Measurements from ENCODE around the gene SART3. TPM values are rescaled to one million over a fixed set of nuclear protein-coding genes. Genes with fewer than 3 reads are reported as not detected.
A peak's percentile ranks its signal among the peaks of the same experiment; 100 is the strongest.

The SART3 gene
- total and polyA plus RNA-seq, 4 donors: 5.9 to 37.1 (median 23.5) TPM

DNA sequence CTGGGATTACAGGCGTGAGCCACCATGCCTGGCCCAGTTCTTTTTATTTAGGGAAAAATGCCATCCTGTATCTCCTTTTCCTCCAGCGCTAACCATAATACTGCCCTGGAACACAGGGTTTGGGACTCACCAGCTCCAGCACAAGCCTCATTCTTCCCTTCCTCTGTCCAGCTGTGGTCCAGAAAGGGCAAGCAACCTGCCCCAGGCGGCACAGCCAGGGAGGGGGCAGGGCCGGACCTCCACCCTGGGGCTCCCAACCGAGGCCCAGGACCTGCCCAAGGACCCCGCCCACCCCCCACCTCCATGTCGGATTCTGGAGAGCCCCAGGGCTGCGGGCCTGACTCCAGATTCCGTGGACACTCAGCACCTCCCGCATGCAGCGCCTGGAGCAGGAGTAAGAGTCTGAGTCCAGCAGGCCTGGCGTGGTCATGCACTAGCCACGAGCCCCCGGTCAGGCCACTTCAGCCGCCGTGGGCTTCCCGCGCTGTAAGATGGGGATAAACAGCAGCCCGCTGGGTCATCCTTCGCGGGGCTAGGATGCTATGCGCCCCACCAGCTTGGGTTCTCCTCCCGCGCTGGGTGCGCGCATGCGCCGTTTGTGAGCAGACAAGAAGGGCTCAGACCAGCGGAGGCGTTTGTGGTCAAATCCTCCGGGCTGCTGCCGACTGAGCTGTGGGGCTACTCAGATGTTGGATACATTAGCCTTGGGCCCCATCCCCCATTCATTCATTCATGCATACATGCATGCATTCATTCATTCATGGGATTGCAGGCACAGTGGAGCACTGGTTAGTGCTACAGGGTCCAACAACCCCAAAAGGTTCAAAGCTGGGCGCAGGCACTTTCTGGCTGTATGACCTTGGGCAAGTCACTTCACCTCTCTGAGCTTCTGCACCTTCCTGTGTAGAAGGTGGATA, 20.6 kb upstream of the SART3 start:
- Histone ChIP-seq H3K4me3 (ENCODE audit: low read depth in 1 of 3, low read length in 3 of 3) (no peak overlapping the region), H3K27me3 (ENCODE audit: control insufficient read depth in 4 of 4, insufficient read depth in 4 of 4, low read length in 3 of 4) (no peaks in the 10 kb centered on the region), H3K9me3 (ENCODE audit: control insufficient read depth in 4 of 4, low read length in 3 of 4) (no peaks in the 10 kb centered on the region), H3K27ac (ENCODE audit: low read depth in 1 of 2, low read length in 2 of 2) (no peak overlapping the region), H3K4me1 (ENCODE audit: control insufficient read depth in 4 of 4, insufficient read depth in 4 of 4, low read length in 3 of 4) (no peaks in the 10 kb centered on the region), H3K9ac (ENCODE audit: low read depth in 1 of 2, low read length in 2 of 2) (no peak overlapping the region), H3K36me3 (ENCODE audit: control insufficient read depth in 4 of 4, insufficient read depth in 3 of 4, low read depth in 1 of 4, low read length in 3 of 4) (no peaks in the 10 kb centered on the region)
- no peak for DNase-seq (ENCODE audit: low spot score)
- WGBS: 77% methylated on average over 33 of the region's 33 CpGs
- TF ChIP-seq, protein P1, sequence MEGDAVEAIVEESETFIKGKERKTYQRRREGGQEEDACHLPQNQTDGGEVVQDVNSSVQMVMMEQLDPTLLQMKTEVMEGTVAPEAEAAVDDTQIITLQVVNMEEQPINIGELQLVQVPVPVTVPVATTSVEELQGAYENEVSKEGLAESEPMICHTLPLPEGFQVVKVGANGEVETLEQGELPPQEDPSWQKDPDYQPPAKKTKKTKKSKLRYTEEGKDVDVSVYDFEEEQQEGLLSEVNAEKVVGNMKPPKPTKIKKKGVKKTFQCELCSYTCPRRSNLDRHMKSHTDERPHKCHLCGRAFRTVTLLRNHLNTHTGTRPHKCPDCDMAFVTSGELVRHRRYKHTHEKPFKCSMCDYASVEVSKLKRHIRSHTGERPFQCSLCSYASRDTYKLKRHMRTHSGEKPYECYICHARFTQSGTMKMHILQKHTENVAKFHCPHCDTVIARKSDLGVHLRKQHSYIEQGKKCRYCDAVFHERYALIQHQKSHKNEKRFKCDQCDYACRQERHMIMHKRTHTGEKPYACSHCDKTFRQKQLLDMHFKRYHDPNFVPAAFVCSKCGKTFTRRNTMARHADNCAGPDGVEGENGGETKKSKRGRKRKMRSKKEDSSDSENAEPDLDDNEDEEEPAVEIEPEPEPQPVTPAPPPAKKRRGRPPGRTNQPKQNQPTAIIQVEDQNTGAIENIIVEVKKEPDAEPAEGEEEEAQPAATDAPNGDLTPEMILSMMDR (IDR thresholded peaks at IDR 0.05; ENCODE audit: low read depth, low read length, missing input control): no peak
- TF ChIP-seq NR2F2 (IDR thresholded peaks at IDR 0.05) (no peak), GABPA (IDR thresholded peaks at IDR 0.05 in 1 of 2, conservative IDR thresholded peaks at IDR 0.05 in 1 of 2) (no peak)

DNA sequence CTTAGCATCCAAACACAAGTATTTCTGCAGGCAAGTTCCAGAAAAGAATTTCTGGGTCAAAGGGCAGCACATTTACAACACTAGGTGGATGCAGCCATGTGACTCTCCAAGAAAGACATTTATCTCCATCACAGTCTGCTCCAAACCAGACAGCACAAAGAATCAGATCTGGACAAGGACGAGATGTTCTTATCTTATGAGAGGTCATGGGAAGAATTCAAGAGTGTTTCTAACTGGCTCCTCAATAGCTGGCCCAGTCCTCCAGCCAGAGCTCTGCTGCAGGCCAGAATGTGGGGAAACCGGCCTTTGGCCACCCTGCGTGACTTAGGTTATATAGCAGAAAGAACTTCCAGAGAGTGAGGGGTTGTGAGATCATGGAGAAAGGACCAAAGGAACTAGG, 19.6 kb upstream of the SART3 start:
- no peak for DNase-seq (ENCODE audit: low spot score)
- H3K27ac ChIP-seq (ENCODE audit: low read depth in 1 of 2, low read length in 2 of 2): no peak overlapping the region
- H3K4me3 ChIP-seq (ENCODE audit: low read depth in 1 of 3, low read length in 3 of 3): no peak overlapping the region
- H3K36me3 ChIP-seq (ENCODE audit: control insufficient read depth in 4 of 4, insufficient read depth in 3 of 4, low read depth in 1 of 4, low read length in 3 of 4): no peaks in the 10 kb centered on the region
- no peaks in the 10 kb centered on the region for H3K4me1 ChIP-seq (ENCODE audit: control insufficient read depth in 4 of 4, insufficient read depth in 4 of 4, low read length in 3 of 4)
- no peak overlapping the region for H3K9ac ChIP-seq (ENCODE audit: low read depth in 1 of 2, low read length in 2 of 2)
- 91% methylated on average over 3 of the region's 3 CpGs for WGBS
- H3K9me3 ChIP-seq (ENCODE audit: control insufficient read depth in 4 of 4, low read length in 3 of 4): no peaks in the 10 kb centered on the region
- H3K27me3 ChIP-seq (ENCODE audit: control insufficient read depth in 4 of 4, insufficient read depth in 4 of 4, low read length in 3 of 4): no peaks in the 10 kb centered on the region
- TF ChIP-seq, protein P2, sequence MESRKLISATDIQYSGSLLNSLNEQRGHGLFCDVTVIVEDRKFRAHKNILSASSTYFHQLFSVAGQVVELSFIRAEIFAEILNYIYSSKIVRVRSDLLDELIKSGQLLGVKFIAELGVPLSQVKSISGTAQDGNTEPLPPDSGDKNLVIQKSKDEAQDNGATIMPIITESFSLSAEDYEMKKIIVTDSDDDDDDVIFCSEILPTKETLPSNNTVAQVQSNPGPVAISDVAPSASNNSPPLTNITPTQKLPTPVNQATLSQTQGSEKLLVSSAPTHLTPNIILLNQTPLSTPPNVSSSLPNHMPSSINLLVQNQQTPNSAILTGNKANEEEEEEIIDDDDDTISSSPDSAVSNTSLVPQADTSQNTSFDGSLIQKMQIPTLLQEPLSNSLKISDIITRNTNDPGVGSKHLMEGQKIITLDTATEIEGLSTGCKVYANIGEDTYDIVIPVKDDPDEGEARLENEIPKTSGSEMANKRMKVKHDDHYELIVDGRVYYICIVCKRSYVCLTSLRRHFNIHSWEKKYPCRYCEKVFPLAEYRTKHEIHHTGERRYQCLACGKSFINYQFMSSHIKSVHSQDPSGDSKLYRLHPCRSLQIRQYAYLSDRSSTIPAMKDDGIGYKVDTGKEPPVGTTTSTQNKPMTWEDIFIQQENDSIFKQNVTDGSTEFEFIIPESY (IDR thresholded peaks at IDR 0.05): no peak
- peak; percentile 10 for TF ChIP-seq NR2F2 (IDR thresholded peaks at IDR 0.05)

DNA sequence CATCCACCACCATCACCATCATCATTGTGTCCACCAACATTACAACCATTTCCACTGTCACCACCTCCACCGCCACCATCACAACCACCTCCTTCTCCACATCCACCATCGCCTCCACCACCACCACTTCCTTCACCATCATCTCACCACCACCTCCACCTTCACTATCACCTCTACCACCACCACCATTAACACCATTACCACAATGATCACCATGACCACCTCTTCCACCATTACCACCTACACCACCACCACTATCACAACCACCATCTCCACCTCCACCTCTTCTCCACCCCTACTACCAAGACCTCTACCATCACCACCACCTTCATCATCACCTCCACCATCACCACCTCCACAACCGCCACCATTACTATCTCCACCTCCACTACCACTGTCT, 17.8 kb upstream of the SART3 start:
- H3K4me3 ChIP-seq (ENCODE audit: low read depth in 1 of 3, low read length in 3 of 3): no peak overlapping the region
- no peaks in the 10 kb centered on the region for H3K36me3 ChIP-seq (ENCODE audit: control insufficient read depth in 4 of 4, insufficient read depth in 3 of 4, low read depth in 1 of 4, low read length in 3 of 4)
- no peak overlapping the region for H3K9ac ChIP-seq (ENCODE audit: low read depth in 1 of 2, low read length in 2 of 2)
- whole genome bisulfite sequencing: 97% methylated on average over 3 of the region's 3 CpGs
- no peaks in the 10 kb centered on the region for H3K4me1 ChIP-seq (ENCODE audit: control insufficient read depth in 4 of 4, insufficient read depth in 4 of 4, low read length in 3 of 4)
- no peak for TF ChIP-seq HNF4G (IDR thresholded peaks at IDR 0.05)
- TF ChIP-seq RXRA (IDR thresholded peaks at IDR 0.05): no peak
- TF ChIP-seq GABPA (IDR thresholded peaks at IDR 0.05 in 1 of 2, conservative IDR thresholded peaks at IDR 0.05 in 1 of 2): no peak
- TF ChIP-seq, protein P1 (IDR thresholded peaks at IDR 0.05; ENCODE audit: low read depth, low read length, missing input control): no peak
- H3K27me3 ChIP-seq (ENCODE audit: control insufficient read depth in 4 of 4, insufficient read depth in 4 of 4, low read length in 3 of 4): no peaks in the 10 kb centered on the region
- no peak for DNase-seq (ENCODE audit: low spot score)
- no peak overlapping the region for H3K27ac ChIP-seq (ENCODE audit: low read depth in 1 of 2, low read length in 2 of 2)
- no peaks in the 10 kb centered on the region for H3K9me3 ChIP-seq (ENCODE audit: control insufficient read depth in 4 of 4, low read length in 3 of 4)

Data from liver (tissue), 9 donors.